Stimulated activated naive CD8-positive, alpha-beta T cell treated with anti-CD3 and anti-CD28 coated beads, Interleukin-15, amount 100 ng/mL, for 72 hours (primary cell): ENCODE data around the gene CEBPE.

Experiments
- ATAC-seq: fragments of 150-1000 bp; cut with Tn5 transposase; 2 replicates; pipeline ENCODE4 v1.10.0; 2021; ENCODE audit warnings: mild to moderate bottlenecking, moderate library complexity
- DNase-seq, 2 donors: peaks; one replicate each; pipeline ENCODE4 v3.0.0; 2021 to 2022
- H3K27ac Mint-ChIP-seq, 2 donors: one replicate each; pipeline ENCODE4 v1.8.0; 2022; ENCODE audit warnings: mild to moderate bottlenecking in 2 of 2, mixed read lengths in 2 of 2, moderate library complexity in 2 of 2
- H3K27me3 Mint-ChIP-seq: one replicate; pipeline ENCODE4 v1.8.0; 2022; ENCODE audit warnings: mixed read lengths
- H3K4me1 Mint-ChIP-seq: one replicate; pipeline ENCODE4 v1.8.0; 2022; ENCODE audit warnings: mild to moderate bottlenecking, mixed read lengths
- H3K4me3 Mint-ChIP-seq, 2 donors: one replicate each; pipeline ENCODE4 v1.8.0; 2022; ENCODE audit warnings: mild to moderate bottlenecking in 2 of 2, mixed read lengths in 2 of 2, moderate library complexity in 1 of 2
- H3K9me3 Mint-ChIP-seq, 2 donors: one replicate each; pipeline ENCODE4 v1.8.0; 2022; ENCODE audit warnings: mixed read lengths in 2 of 2

CEBPE gene

GRCh38 chr14:23104070-23104590 lies 14.9 kb downstream of the CEBPE start:
- Mint-ChIP-seq H3K4me1 (no peaks in the 10 kb centered on the region), H3K27ac (no peak overlapping the region), H3K4me3 (no peak overlapping the region), H3K9me3 (no peaks in the 10 kb centered on the region), H3K27me3 (no peaks in the 10 kb centered on the region)
- ATAC-seq: no peak
- DNase-seq: no peak

GRCh38 chr14:23103581-23103980 lies 15.5 kb downstream of the CEBPE start:
- ATAC-seq (no peak), DNase-seq (no peak)
- no peaks in the 10 kb centered on the region for H3K27me3 Mint-ChIP-seq
- H3K4me3 Mint-ChIP-seq: no peak overlapping the region
- H3K4me1 Mint-ChIP-seq: no peaks in the 10 kb centered on the region
- no peak overlapping the region for H3K27ac Mint-ChIP-seq
- H3K9me3 Mint-ChIP-seq: no peaks in the 10 kb centered on the region

GRCh38 chr14:23102801-23103200 lies 16.3 kb downstream of the CEBPE start:
- Mint-ChIP-seq H3K4me1 (peaks cover under 1% of the 10 kb centered on the region), H3K4me3 (no peak overlapping the region), H3K27me3 (no peaks in the 10 kb centered on the region), H3K27ac (no peak overlapping the region), H3K9me3 (no peaks in the 10 kb centered on the region)
- ATAC-seq (no peak), DNase-seq (no peak)

- Mint-ChIP-seq H3K27ac (no peak overlapping the region), H3K27me3 (no peaks in the 10 kb centered on the region), H3K9me3 (no peaks in the 10 kb centered on the region), H3K4me1 (peaks cover 8% of the 10 kb centered on the region), H3K4me3 (no peak overlapping the region)
- ATAC-seq: no peak
- no peak for DNase-seq
These were observed 16.9 kb downstream of the CEBPE start for GRCh38 chr14:23101986-23102625.

GRCh38 chr14:23101213-23101970 lies 17.7 kb downstream of the CEBPE start:
- H3K9me3 Mint-ChIP-seq: no peaks in the 10 kb centered on the region
- ATAC-seq (no peak), DNase-seq (no peak)
- no peak overlapping the region for H3K4me3 Mint-ChIP-seq
- peak overlapping the region in 1 of 2 donors; percentile 49 for H3K27ac Mint-ChIP-seq
- peaks cover 15% of the 10 kb centered on the region for H3K4me1 Mint-ChIP-seq
- no peaks in the 10 kb centered on the region for H3K27me3 Mint-ChIP-seq

GRCh38 chr14:23099212-23099861 lies 19.7 kb downstream of the CEBPE start:
- Mint-ChIP-seq H3K27me3 (no peaks in the 10 kb centered on the region), H3K27ac (no peak overlapping the region), H3K4me3 (no peak overlapping the region), H3K9me3 (no peaks in the 10 kb centered on the region), H3K4me1 (peaks cover 16% of the 10 kb centered on the region)
- ATAC-seq (no peak), DNase-seq (no peak)

GRCh38 chr14:23097786-23098185 lies 21.3 kb downstream of the CEBPE start:
- Mint-ChIP-seq H3K4me1 (peaks cover 16% of the 10 kb centered on the region), H3K9me3 (no peaks in the 10 kb centered on the region), H3K27me3 (no peaks in the 10 kb centered on the region), H3K4me3 (no peak overlapping the region), H3K27ac (no peak overlapping the region)
- no peak for ATAC-seq
- DNase-seq: no peak

GRCh38 chr14:23095196-23096108 lies 23.6 kb downstream of the CEBPE start, which contains the start of gene C14orf119:
Gene C14orf119 (plus strand): TSS chr14:23095505. CDS start chr14:23097659, 2,154 bp downstream.
- no peak within 1 kb of the TSS for H3K27ac Mint-ChIP-seq
- no peaks in the 10 kb centered on the region for H3K9me3 Mint-ChIP-seq
- no peaks in the 10 kb centered on the region for H3K27me3 Mint-ChIP-seq
- ATAC-seq (peak; percentile 94), DNase-seq (peak; percentile 99 to 100)
- no peak within 1 kb of the TSS for H3K4me3 Mint-ChIP-seq
- peaks cover 22% of the 10 kb centered on the region for H3K4me1 Mint-ChIP-seq

GRCh38 chr14:23094666-23095195 lies 24.3 kb downstream of the CEBPE start, which contains the start of gene ACIN1:
Gene ACIN1 (minus strand): TSS chr14:23095136. CDS start chr14:23095112, 24 bp downstream.
- DNase-seq (peak in 1 of 2 donors; percentile 77), ATAC-seq (peak; percentile 65)
- Mint-ChIP-seq H3K27ac (no peak within 1 kb of the TSS), H3K27me3 (no peaks in the 10 kb centered on the region), H3K4me1 (peaks cover 25% of the 10 kb centered on the region), H3K4me3 (no peak within 1 kb of the TSS), H3K9me3 (no peaks in the 10 kb centered on the region)

GRCh38 chr14:23093991-23094665 lies 24.9 kb downstream of the CEBPE start:
- no peak for ATAC-seq
- Mint-ChIP-seq H3K4me1 (peaks cover 31% of the 10 kb centered on the region), H3K27me3 (no peaks in the 10 kb centered on the region), H3K27ac (no peak overlapping the region), H3K9me3 (no peaks in the 10 kb centered on the region), H3K4me3 (no peak overlapping the region)
- no peak for DNase-seq

GRCh38 chr14:23093526-23093925 lies 25.5 kb downstream of the CEBPE start:
- peaks cover 31% of the 10 kb centered on the region for H3K4me1 Mint-ChIP-seq

GRCh38 chr14:23093104-23093503 lies 26.0 kb downstream of the CEBPE start:
- Mint-ChIP-seq H3K27ac (no peak overlapping the region), H3K9me3 (no peaks in the 10 kb centered on the region), H3K27me3 (no peaks in the 10 kb centered on the region), H3K4me3 (peak overlapping the region in 1 of 2 donors; percentile 24), H3K4me1 (peaks cover 31% of the 10 kb centered on the region)
- no peak for DNase-seq
- no peak for ATAC-seq

More at GRCh38 chr14:23093526-23093925, 25.5 kb downstream of the CEBPE start:
- H3K27ac Mint-ChIP-seq: no peak overlapping the region
- DNase-seq: no peak
- no peaks in the 10 kb centered on the region for H3K9me3 Mint-ChIP-seq
- ATAC-seq: no peak
- peak overlapping the region in 1 of 2 donors; percentile 24 for H3K4me3 Mint-ChIP-seq
- no peaks in the 10 kb centered on the region for H3K27me3 Mint-ChIP-seq

GRCh38 chr14:23091294-23092225 lies 27.5 kb downstream of the CEBPE start:
- Mint-ChIP-seq H3K27ac (peak overlapping the region in 1 of 2 donors; percentile 49), H3K4me1 (peaks cover 20% of the 10 kb centered on the region), H3K4me3 (no peak overlapping the region), H3K9me3 (no peaks in the 10 kb centered on the region), H3K27me3 (no peaks in the 10 kb centered on the region)
- no peak for ATAC-seq
- DNase-seq: no peak
